ENCODE results near the gene CAPN10. TPM values are rescaled to one million over a fixed set of nuclear protein-coding genes. Genes with fewer than 3 reads are reported as not detected.

CAPN10 gene
- total RNA-seq, 1 experiment from 2014 or later, result 22.9 TPM

DNA sequence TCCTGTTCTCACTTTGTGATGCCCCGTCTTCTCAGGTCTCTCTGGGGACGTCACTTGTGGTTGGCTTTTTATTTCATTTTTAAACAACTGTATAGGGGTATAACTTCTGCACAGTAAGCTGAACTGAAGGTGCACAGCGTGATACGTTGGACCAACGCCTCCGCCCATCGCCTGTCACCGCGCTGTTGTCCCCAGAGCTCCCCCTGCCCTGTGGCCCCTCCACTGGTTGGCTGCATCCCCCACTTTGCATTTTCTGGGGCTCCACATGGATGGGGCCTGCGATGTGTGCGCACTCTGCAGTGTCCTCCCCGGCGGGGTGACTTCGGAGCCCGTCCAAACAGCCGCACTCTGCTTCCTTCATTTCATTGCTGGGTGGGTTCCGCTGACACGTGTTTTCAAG, 53.0 kb downstream of the CAPN10 start:
- H3K4me1 ChIP-seq (ENCODE audit: low read length), result no peaks in the 10 kb centered on the region
- no peak overlapping the region for H2AFZ ChIP-seq (ENCODE audit: low read length)
- H3K27ac ChIP-seq (ENCODE audit: low read length), result no peak overlapping the region
- no peaks in the 10 kb centered on the region for H3K36me3 ChIP-seq (ENCODE audit: insufficient read depth, low read length)
- H3K27me3 ChIP-seq (ENCODE audit: low read length), result no peaks in the 10 kb centered on the region
- no peaks in the 10 kb centered on the region for H3K9me2 ChIP-seq (replicated peaks; ENCODE audit: insufficient read depth, low read length)
- no peak overlapping the region for H3K4me3 ChIP-seq (ENCODE audit: low read length)
- no peaks in the 10 kb centered on the region for H3K79me2 ChIP-seq (ENCODE audit: low read length)
- H3K9ac ChIP-seq (ENCODE audit: low read length), result no peak overlapping the region
- H3K9me3 ChIP-seq (ENCODE audit: low read length), result no peaks in the 10 kb centered on the region
- H3K4me2 ChIP-seq (ENCODE audit: low read depth, low read length, poor library complexity, severe bottlenecking), result no peak overlapping the region
- H4K20me1 ChIP-seq (ENCODE audit: insufficient read depth, low read depth, low read length), result no peaks in the 10 kb centered on the region
- no peak for DNase-seq

- Histone ChIP-seq H3K27me3 (ENCODE audit: low read length) (no peaks in the 10 kb centered on the region), H3K27ac (ENCODE audit: low read length) (no peak overlapping the region), H3K9ac (ENCODE audit: low read length) (no peak overlapping the region), H3K9me2 (replicated peaks; ENCODE audit: insufficient read depth, low read length) (no peaks in the 10 kb centered on the region), H2AFZ (ENCODE audit: low read length) (no peak overlapping the region), H3K4me3 (ENCODE audit: low read length) (no peak overlapping the region), H3K4me1 (ENCODE audit: low read length) (no peaks in the 10 kb centered on the region), H3K36me3 (ENCODE audit: insufficient read depth, low read length) (no peaks in the 10 kb centered on the region), H4K20me1 (ENCODE audit: insufficient read depth, low read depth, low read length) (no peaks in the 10 kb centered on the region), H3K9me3 (ENCODE audit: low read length) (no peaks in the 10 kb centered on the region), H3K79me2 (ENCODE audit: low read length) (no peaks in the 10 kb centered on the region), H3K4me2 (ENCODE audit: low read depth, low read length, poor library complexity, severe bottlenecking) (no peak overlapping the region)
- no peak for DNase-seq
Observed at GRCh38 chr2:240640939-240641338, 54.4 kb downstream of the CAPN10 start.

- Histone ChIP-seq H3K4me2 (ENCODE audit: low read depth, low read length, poor library complexity, severe bottlenecking) (no peak overlapping the region), H3K4me1 (ENCODE audit: low read length) (no peaks in the 10 kb centered on the region), H2AFZ (ENCODE audit: low read length) (no peak overlapping the region), H3K36me3 (ENCODE audit: insufficient read depth, low read length) (no peaks in the 10 kb centered on the region), H3K4me3 (ENCODE audit: low read length) (no peak overlapping the region), H4K20me1 (ENCODE audit: insufficient read depth, low read depth, low read length) (no peaks in the 10 kb centered on the region), H3K9ac (ENCODE audit: low read length) (no peak overlapping the region), H3K79me2 (ENCODE audit: low read length) (no peaks in the 10 kb centered on the region), H3K9me2 (replicated peaks; ENCODE audit: insufficient read depth, low read length) (no peaks in the 10 kb centered on the region), H3K27me3 (ENCODE audit: low read length) (no peaks in the 10 kb centered on the region), H3K27ac (ENCODE audit: low read length) (no peak overlapping the region), H3K9me3 (ENCODE audit: low read length) (no peaks in the 10 kb centered on the region)
- DNase-seq, result no peak
Observed at GRCh38 chr2:240642061-240642805, 55.7 kb downstream of the CAPN10 start.

- Histone ChIP-seq H3K4me3 (ENCODE audit: low read length) (no peak overlapping the region), H3K9me2 (replicated peaks; ENCODE audit: insufficient read depth, low read length) (no peaks in the 10 kb centered on the region), H3K9ac (ENCODE audit: low read length) (no peak overlapping the region), H3K4me2 (ENCODE audit: low read depth, low read length, poor library complexity, severe bottlenecking) (no peak overlapping the region), H3K79me2 (ENCODE audit: low read length) (no peaks in the 10 kb centered on the region), H3K27me3 (ENCODE audit: low read length) (no peaks in the 10 kb centered on the region), H4K20me1 (ENCODE audit: insufficient read depth, low read depth, low read length) (no peaks in the 10 kb centered on the region), H3K4me1 (ENCODE audit: low read length) (no peaks in the 10 kb centered on the region), H3K9me3 (ENCODE audit: low read length) (no peaks in the 10 kb centered on the region), H2AFZ (ENCODE audit: low read length) (no peak overlapping the region), H3K27ac (ENCODE audit: low read length) (no peak overlapping the region), H3K36me3 (ENCODE audit: insufficient read depth, low read length) (no peaks in the 10 kb centered on the region)
- no peak for DNase-seq
Observed at GRCh38 chr2:240642806-240643092, 56.2 kb downstream of the CAPN10 start.

GRCh38 chr2:240643093-240643810, 56.7 kb downstream of the CAPN10 start:
- DNase-seq, result no peak
- no peaks in the 10 kb centered on the region for H3K36me3 ChIP-seq (ENCODE audit: insufficient read depth, low read length)
- no peak overlapping the region for H3K9ac ChIP-seq (ENCODE audit: low read length)
- no peak overlapping the region for H3K4me2 ChIP-seq (ENCODE audit: low read depth, low read length, poor library complexity, severe bottlenecking)
- H2AFZ ChIP-seq (ENCODE audit: low read length), result no peak overlapping the region
- no peaks in the 10 kb centered on the region for H4K20me1 ChIP-seq (ENCODE audit: insufficient read depth, low read depth, low read length)
- H3K9me2 ChIP-seq (replicated peaks; ENCODE audit: insufficient read depth, low read length), result no peaks in the 10 kb centered on the region
- no peak overlapping the region for H3K27ac ChIP-seq (ENCODE audit: low read length)
- no peak overlapping the region for H3K4me3 ChIP-seq (ENCODE audit: low read length)
- no peaks in the 10 kb centered on the region for H3K4me1 ChIP-seq (ENCODE audit: low read length)
- no peaks in the 10 kb centered on the region for H3K9me3 ChIP-seq (ENCODE audit: low read length)
- H3K79me2 ChIP-seq (ENCODE audit: low read length), result no peaks in the 10 kb centered on the region
- no peaks in the 10 kb centered on the region for H3K27me3 ChIP-seq (ENCODE audit: low read length)

DNA sequence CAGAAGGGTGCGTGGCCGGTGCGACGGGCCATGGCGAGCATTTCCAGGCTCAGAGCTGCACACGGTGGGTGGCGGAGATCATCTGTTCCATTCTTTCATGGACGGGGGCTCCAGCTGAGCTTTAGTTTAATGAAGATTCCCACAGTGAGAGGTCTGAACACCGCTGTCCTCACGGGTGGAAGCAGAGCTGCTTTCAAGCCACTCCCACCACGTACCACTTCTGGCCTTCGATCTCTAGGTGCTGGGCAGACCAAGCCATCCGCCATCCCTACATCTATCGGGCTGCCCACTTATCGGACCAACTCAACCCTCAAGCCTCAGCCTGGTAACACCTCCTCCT, 57.2 kb downstream of the CAPN10 start:
- Histone ChIP-seq H3K9me3 (ENCODE audit: low read length) (no peaks in the 10 kb centered on the region), H3K4me3 (ENCODE audit: low read length) (no peak overlapping the region), H3K36me3 (ENCODE audit: insufficient read depth, low read length) (no peaks in the 10 kb centered on the region), H3K4me1 (ENCODE audit: low read length) (no peaks in the 10 kb centered on the region), H4K20me1 (ENCODE audit: insufficient read depth, low read depth, low read length) (no peaks in the 10 kb centered on the region), H2AFZ (ENCODE audit: low read length) (no peak overlapping the region), H3K79me2 (ENCODE audit: low read length) (no peaks in the 10 kb centered on the region), H3K27me3 (ENCODE audit: low read length) (no peaks in the 10 kb centered on the region), H3K4me2 (ENCODE audit: low read depth, low read length, poor library complexity, severe bottlenecking) (no peak overlapping the region), H3K27ac (ENCODE audit: low read length) (no peak overlapping the region), H3K9me2 (replicated peaks; ENCODE audit: insufficient read depth, low read length) (no peaks in the 10 kb centered on the region), H3K9ac (ENCODE audit: low read length) (no peak overlapping the region)
- DNase-seq, result no peak

DNA sequence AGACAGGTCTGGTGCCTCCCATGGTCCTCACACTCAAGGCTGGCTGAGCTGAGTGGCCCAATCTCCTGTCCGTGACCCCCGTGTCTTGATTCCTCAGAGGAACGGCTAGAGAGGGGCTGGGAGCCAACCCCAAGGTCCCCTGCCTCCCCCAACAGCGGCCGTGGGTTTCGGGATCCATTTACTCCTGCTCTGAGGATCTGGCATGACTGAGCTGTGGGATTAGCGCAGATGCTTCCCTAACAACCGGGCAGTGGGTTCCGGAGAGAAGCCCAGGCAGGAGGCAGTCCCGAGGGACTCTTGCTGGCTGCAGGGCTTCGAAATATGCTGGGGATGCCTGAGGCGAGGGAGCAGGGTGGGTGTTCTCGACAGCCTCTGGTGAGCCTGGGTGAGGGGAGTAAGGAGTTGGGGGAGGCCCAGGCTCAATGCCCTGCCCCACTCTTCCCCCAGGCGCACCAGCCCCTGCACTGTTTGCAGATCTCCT, 57.7 kb downstream of the CAPN10 start:
- H3K79me2 ChIP-seq (ENCODE audit: low read length), result no peaks in the 10 kb centered on the region
- no peak overlapping the region for H3K4me2 ChIP-seq (ENCODE audit: low read depth, low read length, poor library complexity, severe bottlenecking)
- H2AFZ ChIP-seq (ENCODE audit: low read length), result no peak overlapping the region
- no peaks in the 10 kb centered on the region for H3K27me3 ChIP-seq (ENCODE audit: low read length)
- H4K20me1 ChIP-seq (ENCODE audit: insufficient read depth, low read depth, low read length), result no peaks in the 10 kb centered on the region
- no peak overlapping the region for H3K27ac ChIP-seq (ENCODE audit: low read length)
- no peak overlapping the region for H3K9ac ChIP-seq (ENCODE audit: low read length)
- no peaks in the 10 kb centered on the region for H3K9me2 ChIP-seq (replicated peaks; ENCODE audit: insufficient read depth, low read length)
- DNase-seq, result no peak
- H3K9me3 ChIP-seq (ENCODE audit: low read length), result no peaks in the 10 kb centered on the region
- no peaks in the 10 kb centered on the region for H3K36me3 ChIP-seq (ENCODE audit: insufficient read depth, low read length)
- no peaks in the 10 kb centered on the region for H3K4me1 ChIP-seq (ENCODE audit: low read length)
- no peak overlapping the region for H3K4me3 ChIP-seq (ENCODE audit: low read length)

DNA sequence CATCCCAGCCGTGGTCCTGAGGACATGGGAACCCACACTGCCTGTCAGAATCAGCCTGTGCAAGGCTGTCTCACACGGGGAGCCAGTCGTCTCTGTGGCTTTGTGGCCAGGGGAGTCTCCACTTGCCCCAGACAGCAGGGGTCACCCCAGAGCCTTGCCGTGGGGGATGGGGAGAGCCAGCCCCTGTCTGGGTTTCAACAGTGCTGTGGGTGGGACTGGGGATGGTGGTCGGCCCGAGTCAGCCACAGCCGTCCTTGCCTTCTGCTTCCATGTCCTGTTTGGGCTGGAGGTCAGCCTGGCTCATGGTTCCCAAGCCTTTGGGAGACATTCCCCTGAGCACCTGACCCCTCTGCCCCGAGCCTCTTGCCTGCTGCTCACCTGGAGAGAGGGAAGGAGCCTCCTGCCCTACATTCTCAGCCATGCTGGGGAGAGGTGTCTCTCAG, 58.3 kb downstream of the CAPN10 start:
- Histone ChIP-seq H3K9me3 (ENCODE audit: low read length) (no peaks in the 10 kb centered on the region), H3K79me2 (ENCODE audit: low read length) (no peaks in the 10 kb centered on the region), H3K4me3 (ENCODE audit: low read length) (no peak overlapping the region), H3K36me3 (ENCODE audit: insufficient read depth, low read length) (no peaks in the 10 kb centered on the region), H3K4me2 (ENCODE audit: low read depth, low read length, poor library complexity, severe bottlenecking) (no peak overlapping the region), H3K27ac (ENCODE audit: low read length) (no peak overlapping the region), H3K9me2 (replicated peaks; ENCODE audit: insufficient read depth, low read length) (no peaks in the 10 kb centered on the region), H4K20me1 (ENCODE audit: insufficient read depth, low read depth, low read length) (no peaks in the 10 kb centered on the region), H3K27me3 (ENCODE audit: low read length) (no peaks in the 10 kb centered on the region), H2AFZ (ENCODE audit: low read length) (no peak overlapping the region), H3K4me1 (ENCODE audit: low read length) (no peaks in the 10 kb centered on the region), H3K9ac (ENCODE audit: low read length) (no peak overlapping the region)
- no peak for DNase-seq

Data from Karpas-422 (cell line).